H1 (cell line): Measurements from ENCODE around the gene PRUNE1. TPM values are rescaled to one million over a fixed set of nuclear protein-coding genes. Genes with fewer than 3 reads are reported as not detected.
A peak's percentile ranks its signal among the peaks of the same experiment; 100 is the strongest.

Source experiments
- CTCF ChIA-PET: fragments of 300-600 bp; sonication (Branson Sonifier 250); formaldehyde crosslinking; loops from one replicate; lab custom pipeline; 2021; ENCODE audit not compliant: partially characterized antibody; lab: Charles Lee
- POLR2A ChIA-PET: fragments of 300-600 bp; sonication (Branson Sonifier 250); formaldehyde crosslinking; loops from one replicate; lab custom pipeline; 2021; ENCODE audit warnings: inconsistent platforms; ENCODE audit not compliant: partially characterized antibody; lab: Charles Lee
- DNase-seq, 2 experiments: peaks; one replicate each; pipeline versions ENCODE4 v3.0.0 to v3.0.0-alpha.2; 2010 to 2022; ENCODE audit warnings: low spot score in 2 of 2, low read depth in 1 of 2, mixed read lengths in 1 of 2
- FAIRE-seq: peaks from 2 replicates; lab custom pipeline; 2011; peaks lifted over from hg19 to GRCh38; lab: Jason Lieb, UNC
- H2AFZ ChIP-seq: 2 replicates; pipeline ENCODE4 v1.8.1; 2012; ENCODE audit warnings: low read length, inconsistent platforms
- H2AK5ac ChIP-seq: 2 replicates; pipeline ENCODE4 v1.6.1; 2013; ENCODE audit warnings: low read depth, low read length
- H2BK120ac ChIP-seq: replicated peaks from 2 replicates; pipeline ENCODE3; 2013; ENCODE audit warnings: low read depth, low read length, inconsistent platforms
- H2BK12ac ChIP-seq: 2 replicates; pipeline ENCODE4 v1.6.1; 2013; ENCODE audit warnings: low read depth, low read length
- H2BK15ac ChIP-seq: 2 replicates; pipeline ENCODE4 v1.6.1; 2013; ENCODE audit warnings: low read length
- H2BK20ac ChIP-seq: 2 replicates; pipeline ENCODE4 v1.6.1; 2013; ENCODE audit warnings: low read length
- H2BK5ac ChIP-seq: 2 replicates; pipeline ENCODE4 v1.6.1; 2013; ENCODE audit warnings: low read depth, low read length
- H3K14ac ChIP-seq: 2 replicates; pipeline ENCODE4 v1.6.1; 2013; ENCODE audit warnings: inconsistent platforms; ENCODE audit not compliant: insufficient read length
- H3K18ac ChIP-seq: 2 replicates; pipeline ENCODE4 v1.6.1; 2013; ENCODE audit warnings: low read length; ENCODE audit errors: extremely low read depth
- H3K23ac ChIP-seq: 2 replicates; pipeline ENCODE4 v1.6.1; 2013; ENCODE audit warnings: inconsistent platforms; ENCODE audit not compliant: insufficient read length
- H3K23me2 ChIP-seq: 2 replicates; pipeline ENCODE4 v1.6.1; 2013; ENCODE audit warnings: low read depth, low read length
- H3K27ac ChIP-seq: 2 replicates; pipeline ENCODE4 v1.6.1; 2011; ENCODE audit warnings: low read depth, low read length, inconsistent platforms
- H3K27me3 ChIP-seq, 4 experiments: replicated peaks in 1 of 4; 1 replicate in 1 of 4; 2 replicates in 3 of 4; pipeline versions ENCODE4 v1.6.1 to v1.8.1; 2011 to 2013; ENCODE audit warnings: low read length in 3 of 4, mild to moderate bottlenecking in 3 of 4, inconsistent platforms in 2 of 4, mixed read lengths in 2 of 4, moderate library complexity in 1 of 4; ENCODE audit not compliant: control insufficient read depth in 3 of 4, insufficient read depth in 3 of 4; ENCODE audit errors: extremely low read depth in 1 of 4
- H3K36me3 ChIP-seq, 4 experiments: 2 replicates each; pipeline versions ENCODE4 v1.6.1 to v1.8.1; 2011 to 2013; ENCODE audit warnings: mild to moderate bottlenecking in 4 of 4, low read length in 3 of 4, moderate library complexity in 2 of 4, control low read depth in 1 of 4, inconsistent platforms in 1 of 4; ENCODE audit not compliant: insufficient read depth in 4 of 4, control insufficient read depth in 2 of 4
- H3K4ac ChIP-seq: replicated peaks from 2 replicates; pipeline ENCODE3; 2013; ENCODE audit warnings: low read length, low read depth, mixed read lengths, inconsistent platforms; ENCODE audit not compliant: insufficient read length
- H3K4me1 ChIP-seq, 4 experiments: replicated peaks in 1 of 4; 1 replicate in 1 of 4; 2 replicates in 3 of 4; pipeline versions ENCODE4 v1.6.1 to v1.8.1; 2011 to 2013; ENCODE audit warnings: low read length in 3 of 4, inconsistent platforms in 2 of 4, mixed read lengths in 1 of 4; ENCODE audit not compliant: insufficient read depth in 4 of 4, control insufficient read depth in 3 of 4
- H3K4me2 ChIP-seq, 2 experiments: 2 replicates each; pipeline versions ENCODE4 v1.6.1 to v1.8.1; 2011 to 2013; ENCODE audit warnings: low read depth in 2 of 2, low read length in 2 of 2, control low read depth in 1 of 2, inconsistent platforms in 1 of 2, mild to moderate bottlenecking in 1 of 2; ENCODE audit not compliant: insufficient read depth in 1 of 2
- H3K4me3 ChIP-seq, 4 experiments: fragments of 200-600, 300-600 bp in 1 of 4; sonication (generic), shearing (Covaris generic), sonication (Bioruptor Twin) in 1 of 4; 2 replicates each; pipeline versions ENCODE4 v1.5.1 to v1.8.1; 2011 to 2016; ENCODE audit warnings: low read length in 4 of 4, low read depth in 3 of 4, control low read depth in 2 of 4, inconsistent platforms in 2 of 4, mild to moderate bottlenecking in 2 of 4, mixed read lengths in 1 of 4, moderate library complexity in 1 of 4; ENCODE audit not compliant: insufficient read depth in 2 of 4; ENCODE audit errors: extremely low read depth in 1 of 4
- H3K56ac ChIP-seq: replicated peaks from 2 replicates; pipeline ENCODE3; 2013; ENCODE audit warnings: low read depth, mild to moderate bottlenecking, mixed read lengths, low read length, inconsistent platforms; ENCODE audit not compliant: insufficient read length
- H3K79me1 ChIP-seq: 2 replicates; pipeline ENCODE4 v1.6.1; 2013; ENCODE audit warnings: low read depth, low read length, control low read depth
- H3K79me2 ChIP-seq, 2 experiments: 2 replicates each; pipeline versions ENCODE4 v1.6.1 to v1.8.1; 2012 to 2013; ENCODE audit warnings: low read length in 2 of 2, mild to moderate bottlenecking in 2 of 2, inconsistent platforms in 1 of 2; ENCODE audit not compliant: insufficient read depth in 2 of 2, control insufficient read depth in 1 of 2
- H3K9ac ChIP-seq, 4 experiments: replicated peaks in 1 of 4; 1 replicate in 1 of 4; 2 replicates in 3 of 4; pipeline versions ENCODE4 v1.6.1 to v1.8.1; 2011 to 2013; ENCODE audit warnings: low read depth in 3 of 4, low read length in 3 of 4, control low read depth in 2 of 4, mild to moderate bottlenecking in 2 of 4, moderate library complexity in 2 of 4, inconsistent platforms in 1 of 4; ENCODE audit errors: extremely low read depth in 1 of 4
- H3K9me3 ChIP-seq, 2 experiments: 2 replicates each; pipeline versions ENCODE4 v1.6.1 to v1.8.1; 2012 to 2013; ENCODE audit warnings: mild to moderate bottlenecking in 2 of 2, moderate library complexity in 2 of 2, control low read depth in 1 of 2, inconsistent platforms in 1 of 2, low read depth in 1 of 2, low read length in 1 of 2, mixed read lengths in 1 of 2; ENCODE audit not compliant: insufficient read depth in 2 of 2
- H4K20me1 ChIP-seq, 2 experiments: replicated peaks in 1 of 2; 2 replicates each; pipeline versions ENCODE3 to v1.8.1; 2011 to 2013; ENCODE audit warnings: inconsistent platforms in 2 of 2, low read length in 2 of 2, mild to moderate bottlenecking in 1 of 2; ENCODE audit not compliant: insufficient read depth in 2 of 2, control insufficient read depth in 1 of 2
- H4K5ac ChIP-seq: 2 replicates; pipeline ENCODE4 v1.6.1; 2013; ENCODE audit warnings: low read length, low read depth, mixed read lengths, inconsistent platforms; ENCODE audit not compliant: insufficient read length
- H4K8ac ChIP-seq: 2 replicates; pipeline ENCODE4 v1.8.0; 2013; ENCODE audit warnings: mild to moderate bottlenecking, moderate library complexity, low read length, inconsistent platforms; ENCODE audit not compliant: insufficient read depth; ENCODE audit errors: extremely low read depth
- H4K91ac ChIP-seq: replicated peaks from 2 replicates; pipeline ENCODE3; 2013; ENCODE audit warnings: low read length, mixed read lengths, inconsistent platforms; ENCODE audit not compliant: insufficient read length
- BACH1 ChIP-seq: IDR thresholded peaks from 2 replicates; pipeline ENCODE4 v1.6.1; 2012; ENCODE audit warnings: low read length, improper control_type of control experiment
- CBX8 ChIP-seq: fragments of 300-800, 300-1000 bp; sonication (generic); IDR thresholded peaks from 2 replicates; pipeline ENCODE4 v1.7.1; 2016; ENCODE audit warnings: low read depth, low read length, borderline replicate concordance
- RXRA ChIP-seq: IDR thresholded peaks from 2 replicates; pipeline ENCODE4 v1.6.1; 2011; ENCODE audit warnings: low read depth, mild to moderate bottlenecking, low read length, moderate library complexity; ENCODE audit not compliant: insufficient read depth
- SAP30 ChIP-seq: fragments of 300-600 bp; sonication (generic); IDR thresholded peaks from 2 replicates; pipeline ENCODE4 v1.7.1; 2012; ENCODE audit warnings: low read length, moderate library complexity, mild to moderate bottlenecking, inconsistent platforms; ENCODE audit not compliant: insufficient read depth, insufficient replicate concordance
- SRF ChIP-seq: IDR thresholded peaks from 2 replicates; pipeline ENCODE4 v1.6.1; 2011; ENCODE audit warnings: mild to moderate bottlenecking, low read depth, low read length, moderate library complexity
- WGBS, 2 experiments: shearing (Covaris generic) in 1 of 2; methylation state at CpG; one replicate each; pipeline versions ENCODE4 v1.1.6 to v1.1.7; 2013 to 2015; ENCODE audit warnings: low lambda C conversion rate in 2 of 2, mixed read lengths in 2 of 2, inconsistent platforms in 1 of 2, low coverage in 1 of 2, missing lambda C conversion rate in 1 of 2; ENCODE audit not compliant: insufficient replicate concordance in 2 of 2, insufficient coverage in 1 of 2, insufficient read length in 1 of 2; ENCODE audit errors: extremely low coverage in 1 of 2, missing lambda C conversion rate in 1 of 2; 5-methylcytosine and 5-hydroxymethylcytosine counted together
- long read RNA-seq, 2 experiments: library from RNA in 1 of 2; library from capped mRNA in 1 of 2; stranded (forward); transcript quantifications; one replicate each; pipeline ENCODE4 v2.0.0, GENCODE V29; 2021; ENCODE audit warnings: inconsistent platforms in 1 of 2
- polyA minus RNA-seq, 3 experiments: library from RNA; depleted of rRNA, polyadenylated mRNA; stranded (reverse); fragments of >200 nt; gene quantifications; 1 replicate in 2 of 3; 2 replicates in 1 of 3; pipeline ENCODE4 v1.2.3, GENCODE V29; 2011
- polyA plus RNA-seq, 7 experiments: library from polyadenylated mRNA; depleted of rRNA in 3 of 7; stranded (reverse) in 5 of 7; unstranded in 2 of 7; fragments of >200 nt in 5 of 7; fragments of 200-250 nt in 2 of 7; gene quantifications; 1 replicate in 5 of 7; 2 replicates in 1 of 7; 4 replicates in 1 of 7; pipeline versions ENCODE4 v1.2.1 to v1.2.3, GENCODE V29; 2011 to 2013; ENCODE audit warnings: missing spikeins in 2 of 7, mixed read lengths in 2 of 7
- total RNA-seq: library from RNA; stranded (reverse); fragmentation: NEBNext Ultra II Directional; extraction: Animal tissue kit (Norgen Biotek cat#: 25700); gene quantifications from 2 replicates; pipeline ENCODE4 v1.2.1, GENCODE V29; 2021

PRUNE1 gene, protein sequence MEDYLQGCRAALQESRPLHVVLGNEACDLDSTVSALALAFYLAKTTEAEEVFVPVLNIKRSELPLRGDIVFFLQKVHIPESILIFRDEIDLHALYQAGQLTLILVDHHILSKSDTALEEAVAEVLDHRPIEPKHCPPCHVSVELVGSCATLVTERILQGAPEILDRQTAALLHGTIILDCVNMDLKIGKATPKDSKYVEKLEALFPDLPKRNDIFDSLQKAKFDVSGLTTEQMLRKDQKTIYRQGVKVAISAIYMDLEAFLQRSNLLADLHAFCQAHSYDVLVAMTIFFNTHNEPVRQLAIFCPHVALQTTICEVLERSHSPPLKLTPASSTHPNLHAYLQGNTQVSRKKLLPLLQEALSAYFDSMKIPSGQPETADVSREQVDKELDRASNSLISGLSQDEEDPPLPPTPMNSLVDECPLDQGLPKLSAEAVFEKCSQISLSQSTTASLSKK
- total RNA-seq (27.5 and 32.8 TPM in 2 replicates), polyA plus RNA-seq (2011; rRNA removed) (42.8 and 54.2 TPM in 2 replicates), polyA minus RNA-seq (2011; rRNA and poly(A)+ RNA removed) (44.0 and 46.6 TPM in 2 replicates)
- polyA plus RNA-seq (2011; cell fraction: cytosol; rRNA removed): 39.8 TPM
- polyA plus RNA-seq (2011; cell fraction: nucleus; rRNA removed): 28.4 TPM
- 23.4 to 32.8 TPM (median 28.8 TPM) in 4 replicates for polyA plus RNA-seq (2012, experiment 1 of 2)
- 25.5 TPM for polyA plus RNA-seq (2012, experiment 2 of 2)
- polyA plus RNA-seq (2013, experiment 1 of 2): 21.6 TPM
- polyA plus RNA-seq (2013, experiment 2 of 2): 24.7 TPM
- polyA minus RNA-seq (2011; cell fraction: cytosol; rRNA and poly(A)+ RNA removed): 30.5 TPM
- polyA minus RNA-seq (2011; cell fraction: nucleus; rRNA and poly(A)+ RNA removed): 13.5 TPM
- long read RNA-seq, experiment 1, transcript PRUNE1-201 (8 exons, 2,997 nt): major isoform, 5 of 18 reads
- long read RNA-seq, experiment 1, partial matches to known transcripts: 2 of 18 reads
- long read RNA-seq, experiment 1, other reads (novel, unspliced or antisense): 8 of 18 reads
- long read RNA-seq, experiment 2, transcript PRUNE1-201 (8 exons, 2,997 nt): major isoform, 7 of 22 reads
- long read RNA-seq, experiment 2, partial matches to known transcripts: 0 of 22 reads
- long read RNA-seq, experiment 2, other reads (novel, unspliced or antisense): 10 of 22 reads

DNA sequence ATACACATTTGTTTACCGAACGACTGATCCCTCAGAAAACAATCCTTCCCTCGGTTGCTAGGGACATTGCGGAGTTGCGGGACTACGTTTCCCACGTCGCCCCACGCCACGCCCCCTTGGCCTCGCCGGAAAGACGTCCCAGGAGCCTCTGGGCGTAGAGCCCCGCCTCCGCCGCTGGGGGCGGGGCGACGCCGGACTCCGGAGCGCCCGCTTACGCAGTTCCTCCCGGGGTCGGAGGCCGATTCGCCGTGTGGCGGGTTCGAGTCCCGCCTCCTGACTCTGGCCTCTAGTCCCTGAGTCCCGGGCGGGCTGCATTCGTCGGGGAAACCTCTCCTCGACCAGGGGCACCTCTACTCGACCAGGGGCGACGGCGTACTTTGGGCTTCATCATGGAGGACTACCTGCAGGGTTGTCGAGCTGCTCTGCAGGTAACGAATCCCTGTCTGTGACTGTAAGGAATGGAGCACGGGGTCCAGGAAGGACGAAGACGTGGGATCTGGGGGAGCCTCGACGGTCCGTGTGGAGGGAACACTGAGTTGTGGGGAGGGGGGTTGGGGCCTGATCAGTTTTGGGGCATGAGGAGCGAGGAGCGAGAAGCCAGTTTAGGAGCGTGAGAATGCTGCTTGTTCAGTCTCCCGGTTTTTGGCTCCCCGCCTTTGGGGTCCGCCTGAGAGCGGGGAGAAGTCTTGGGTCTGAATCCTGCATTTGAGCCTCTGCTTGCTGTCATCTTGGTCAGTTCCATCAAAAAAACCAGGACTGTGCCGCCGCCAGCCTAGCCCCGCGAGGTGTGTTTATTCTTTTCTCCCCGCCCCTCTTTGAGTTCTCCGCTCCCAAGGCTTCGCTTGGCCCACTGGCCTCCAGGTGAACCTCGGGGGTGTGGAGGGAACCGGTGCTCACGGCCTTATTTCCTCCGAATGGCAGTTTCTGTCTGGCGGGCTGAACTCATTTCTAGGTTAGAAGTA, at the start of gene PRUNE1:
Gene PRUNE1 (plus strand): TSS at position 206 of the 962 bp plus-strand sequence. CDS start 184 bp downstream, at position 390.
- CTCF ChIA-PET: no interaction called here
- Histone ChIP-seq H3K4me1 (peaks cover 9 to 12% (median 9%) of the 10 kb centered on the region in 4 experiments; a peak in 6 of 7 replicates), H4K8ac (peak within 1 kb of the TSS; percentile 74), H2BK20ac (0 out of 2 replicates have a peak within 1 kb of the TSS, but pooled peaks have one; percentile 3), H2BK15ac (no peak within 1 kb of the TSS; the same call in 1 of the 2 replicates), H3K36me3 (no peaks in the 10 kb centered on the region), H3K56ac (no peak within 1 kb of the TSS), H3K79me2 (peaks cover 0 to 5% of the 10 kb centered on the region in 2 experiments; a peak in 2 of 4 replicates), H3K27me3 (no peaks in the 10 kb centered on the region), H3K79me1 (no peaks in the 10 kb centered on the region), H2BK5ac (peak within 1 kb of the TSS; percentile 38; the same call in 1 of the 2 replicates), H3K4ac (no peak within 1 kb of the TSS), H4K91ac (peak within 1 kb of the TSS; percentile 12), H2AK5ac (no peak within 1 kb of the TSS; the same call in 1 of the 2 replicates), H3K9ac (peak within 1 kb of the TSS; percentile 51 to 80 (median 66)), H2AFZ (peak within 1 kb of the TSS; percentile 89), H2BK120ac (no peak within 1 kb of the TSS), H2BK12ac (peak within 1 kb of the TSS; percentile 33), H4K20me1 (no peaks in the 10 kb centered on the region), H3K9me3 (no peaks in the 10 kb centered on the region), H3K23ac (no peak within 1 kb of the TSS), H3K23me2 (peaks cover 5% of the 10 kb centered on the region), H3K4me3 (peak within 1 kb of the TSS; percentile 77 to 94 (median 86)), H3K18ac (peak within 1 kb of the TSS; percentile 64; the same call in 1 of the 2 replicates), H4K5ac (peak within 1 kb of the TSS; percentile 69), H3K27ac (peak within 1 kb of the TSS; percentile 53), H3K4me2 (peak within 1 kb of the TSS; percentile 66 to 87), H3K14ac (no peak within 1 kb of the TSS)
- POLR2A ChIA-PET: no interaction called here
- DNase-seq (peak; percentile 91 to 97), FAIRE-seq (peak; percentile 7)
- 2% methylated on average over 69 of the region's 69 CpGs; no CpG with 5 or more reads in 1 of the 2 experiments for WGBS, 2 experiments
- TF ChIP-seq CBX8 (no peak), SAP30 (no peak), SRF (no peak), BACH1 (0 out of 2 replicates have a peak, but pooled peaks have one; percentile 10), RXRA (no peak)
